CD4-positive, alpha-beta T cell treated with Interleukin-4 for 1 hour (primary cell): ENCODE results near the gene ZNF423.
"Not testable (repeated sequence)": the region's sequence is repeated elsewhere in the genome, so short reads cannot be mapped to it uniquely, and the experiment has no call there.

ENCODE experiments used
- DNase-seq, 2 donors: peaks; one replicate each; pipeline ENCODE4 v3.0.0-alpha.2; 2020 to 2022

The ZNF423 gene

DNA sequence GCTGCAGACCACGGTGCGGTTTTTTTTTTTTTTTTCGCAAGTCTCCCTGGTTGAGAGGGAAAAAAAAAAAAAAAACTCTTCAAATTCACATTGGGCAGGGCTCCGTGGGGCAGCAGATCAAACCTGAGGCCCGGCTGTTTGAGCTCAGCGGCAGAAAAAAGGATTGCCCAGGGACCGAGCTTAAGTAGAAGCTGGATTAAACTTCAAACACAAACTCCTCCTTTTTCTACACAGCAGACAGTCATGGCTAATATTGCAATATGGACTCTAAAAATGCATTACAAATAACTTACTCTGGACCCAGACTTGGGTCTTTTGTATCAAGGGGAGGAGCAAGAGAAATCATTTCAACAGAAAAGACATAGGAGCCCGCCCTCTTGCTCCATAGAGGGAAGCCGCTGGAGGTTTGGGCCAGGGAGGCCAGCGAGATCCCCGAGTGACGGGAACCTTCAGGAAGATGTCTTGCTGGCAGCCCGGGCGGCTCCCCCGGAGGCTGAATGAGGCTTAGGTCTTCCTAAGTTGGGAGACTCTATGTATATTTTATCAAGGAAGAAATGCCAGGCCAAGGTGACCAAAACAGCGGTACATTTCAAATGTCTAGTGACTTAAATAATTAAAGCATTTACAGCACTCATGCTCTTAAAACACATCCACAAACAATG is 167.7 kb downstream of the ZNF423 start:
- no peak for DNase-seq

DNA sequence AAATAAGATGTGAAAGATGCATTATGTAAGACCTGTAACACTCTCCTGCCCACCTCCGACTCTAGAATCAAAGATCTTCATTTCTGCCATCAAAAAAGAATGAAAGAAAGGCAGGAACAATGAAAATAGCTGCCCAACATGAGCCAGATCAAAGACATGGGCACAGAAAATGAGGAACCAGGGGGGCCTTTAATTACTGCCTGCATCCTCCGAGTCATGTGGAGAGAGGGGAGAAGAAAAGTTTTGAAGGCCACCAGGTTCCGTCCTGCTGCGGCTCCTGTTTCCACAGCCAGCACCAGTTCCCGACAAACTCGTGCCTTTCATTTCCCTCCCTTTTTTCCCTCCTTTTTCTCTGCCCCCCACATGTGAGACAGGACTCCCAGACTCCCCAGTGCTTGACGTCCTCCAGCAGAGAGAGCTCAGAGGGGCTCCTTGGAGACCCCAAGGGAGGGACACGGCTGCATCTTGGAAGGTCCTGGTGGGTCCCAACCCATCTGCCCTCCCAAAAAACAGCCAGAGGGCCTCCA is 168.4 kb downstream of the ZNF423 start:
- no peak for DNase-seq

DNA sequence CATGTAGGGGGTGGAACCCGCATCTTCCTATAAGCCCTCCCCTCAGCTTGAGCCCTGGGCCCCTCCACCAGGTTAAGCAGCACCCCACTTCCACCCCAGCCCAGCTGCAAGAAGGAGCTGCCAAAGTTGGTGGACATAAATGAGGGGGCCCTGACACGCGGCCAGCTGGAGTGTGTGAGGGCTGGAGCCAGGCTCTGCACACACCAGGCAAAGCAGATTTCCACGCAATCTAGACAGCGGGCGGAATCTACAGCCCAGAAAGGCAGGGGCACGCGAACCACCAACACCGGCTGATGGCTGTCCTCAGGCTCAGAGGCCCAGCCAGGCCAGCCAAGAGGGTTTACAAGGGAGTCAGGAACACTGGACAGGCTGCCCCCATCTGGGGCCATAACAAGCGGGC is 171.2 kb downstream of the ZNF423 start:
- no peak for DNase-seq

DNA sequence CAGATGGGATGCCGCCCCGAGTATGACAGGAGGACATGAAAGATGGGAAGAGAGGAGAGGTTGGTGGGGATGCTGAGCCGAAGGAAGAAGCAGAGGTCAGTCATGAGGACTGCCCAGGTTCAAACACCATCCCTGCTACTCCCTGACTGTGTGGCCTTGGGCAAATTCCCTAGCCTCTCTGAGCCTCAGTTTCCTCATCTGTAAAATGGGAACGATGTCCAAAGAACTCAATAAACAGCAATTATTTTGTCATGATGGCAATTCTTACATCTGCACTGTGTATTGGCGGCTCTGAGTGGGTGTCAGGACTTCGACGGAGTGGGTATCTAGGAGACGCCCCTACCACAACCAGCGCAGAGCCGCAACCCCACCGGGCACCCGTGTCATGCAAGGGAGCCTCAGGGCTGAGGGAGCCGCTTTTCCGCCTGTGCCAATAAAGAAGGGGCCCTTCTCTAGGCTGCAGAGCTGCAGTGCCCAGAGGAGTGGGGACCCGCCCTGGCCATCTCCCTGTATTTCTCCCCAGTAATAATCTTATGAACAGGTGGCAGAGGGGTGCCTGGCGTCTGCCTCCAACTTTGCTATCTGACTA is 173.2 kb downstream of the ZNF423 start:
- no peak for DNase-seq

DNA sequence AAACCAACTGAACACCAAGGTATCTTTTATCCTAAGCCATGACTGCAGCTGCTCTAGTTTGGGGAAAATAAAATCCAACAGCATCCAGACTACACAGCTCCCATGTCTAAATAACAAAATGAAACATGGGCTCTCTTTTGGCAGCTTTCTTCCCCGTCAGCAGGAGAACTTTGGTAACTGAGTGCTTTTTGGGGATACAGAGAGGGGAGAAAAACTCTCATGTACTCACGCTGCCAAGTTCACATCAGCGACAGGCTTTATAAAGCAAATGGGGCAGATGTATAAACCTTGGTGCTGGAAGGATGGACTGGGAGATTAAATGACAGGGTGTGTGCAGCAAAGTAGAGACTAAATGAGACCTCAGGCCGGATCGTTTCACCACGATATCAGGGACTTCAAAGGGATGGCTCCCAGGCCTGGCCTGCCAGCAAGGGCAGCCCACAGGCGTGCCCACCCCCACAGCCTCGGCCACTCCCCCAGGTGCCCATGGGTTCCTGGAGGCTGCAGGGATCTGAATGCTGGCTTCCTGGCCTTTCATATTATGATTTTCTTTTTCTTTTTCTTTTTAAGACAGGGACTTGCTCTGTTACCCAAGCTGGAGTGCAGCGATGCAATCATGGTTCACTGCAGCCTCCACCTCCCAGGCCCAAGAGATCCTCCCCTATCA is 174.6 kb downstream of the ZNF423 start:
- DNase-seq: no peak

DNA sequence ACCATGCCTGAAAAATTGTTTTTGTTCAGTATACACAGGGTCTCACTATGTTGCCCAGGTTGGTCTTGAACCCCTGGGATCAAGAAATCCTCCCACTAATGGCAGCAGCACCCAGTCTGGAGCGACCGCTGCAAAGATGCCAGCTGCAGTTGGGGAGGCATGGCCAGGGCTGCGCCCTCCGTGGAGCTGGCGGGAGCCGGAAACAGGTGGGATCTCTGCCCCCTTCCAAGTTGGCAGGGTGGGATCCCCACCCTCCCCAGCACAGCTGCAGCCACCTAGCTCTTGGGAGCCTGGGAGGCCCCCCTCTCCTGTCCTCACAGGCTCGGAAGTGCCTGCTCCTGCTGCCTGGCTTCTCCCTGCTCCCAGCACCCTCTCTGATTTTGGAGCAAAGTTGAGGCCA is 176.8 kb downstream of the ZNF423 start:
- DNase-seq: no peak

DNA sequence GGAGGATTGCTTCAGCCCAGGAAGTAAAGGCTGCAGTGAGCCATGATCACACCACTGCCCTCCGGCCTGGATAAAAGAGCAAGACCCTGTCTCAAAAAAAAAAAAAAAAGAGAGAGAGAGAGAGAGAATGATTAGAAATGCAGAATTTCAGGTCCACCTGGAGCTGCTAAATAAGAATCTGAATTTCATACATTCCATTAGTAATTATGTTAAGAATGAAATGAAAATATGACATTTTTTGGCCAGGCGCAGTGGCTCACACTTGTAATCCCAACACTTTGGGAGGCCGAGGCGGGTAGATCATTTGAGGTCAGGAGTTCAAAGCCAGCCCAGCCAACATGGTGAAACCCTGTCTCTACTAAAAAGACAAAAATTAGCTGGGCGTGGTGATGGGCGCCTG is 178.3 kb downstream of the ZNF423 start:
- not testable (repeated sequence) for DNase-seq

DNA sequence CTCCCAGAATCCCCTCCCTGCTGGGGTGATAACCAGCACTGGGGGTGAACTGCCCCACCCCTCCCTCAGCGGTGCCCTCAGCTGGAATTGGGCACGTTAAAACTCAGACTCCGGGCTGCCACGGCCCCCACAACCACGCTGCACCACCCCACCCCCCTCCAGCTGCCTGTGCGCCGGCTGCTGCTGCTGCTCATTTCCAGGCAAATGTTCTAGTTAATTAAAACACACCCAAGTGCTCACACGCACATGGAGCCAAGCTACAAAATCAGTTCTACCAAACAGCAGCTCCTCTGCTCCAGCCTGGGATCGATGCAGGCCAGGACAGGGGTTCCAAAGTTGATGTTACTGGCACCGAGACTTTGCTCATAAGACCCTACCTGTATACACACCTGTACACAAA is 180.5 kb downstream of the ZNF423 start:
- no peak for DNase-seq

DNA sequence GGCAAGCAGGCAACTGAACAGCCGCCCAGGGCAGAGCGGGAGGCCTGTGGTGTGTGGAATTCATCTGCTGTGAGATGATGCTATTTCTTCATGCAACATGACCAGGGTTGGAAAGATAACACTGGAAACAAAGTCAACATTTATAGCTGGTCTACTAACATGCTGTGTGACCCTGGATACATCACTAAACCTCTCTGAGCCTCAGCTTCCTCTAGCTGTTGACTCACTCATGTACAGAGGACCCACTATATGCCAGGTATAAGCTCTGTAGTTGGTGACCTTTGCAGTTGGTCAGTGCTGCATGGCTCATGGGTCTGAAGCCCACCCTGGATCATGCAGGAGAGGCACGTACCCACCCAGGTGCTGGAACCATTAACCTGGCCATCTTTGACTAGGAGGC is 180.9 kb downstream of the ZNF423 start:
- DNase-seq: no peak

DNA sequence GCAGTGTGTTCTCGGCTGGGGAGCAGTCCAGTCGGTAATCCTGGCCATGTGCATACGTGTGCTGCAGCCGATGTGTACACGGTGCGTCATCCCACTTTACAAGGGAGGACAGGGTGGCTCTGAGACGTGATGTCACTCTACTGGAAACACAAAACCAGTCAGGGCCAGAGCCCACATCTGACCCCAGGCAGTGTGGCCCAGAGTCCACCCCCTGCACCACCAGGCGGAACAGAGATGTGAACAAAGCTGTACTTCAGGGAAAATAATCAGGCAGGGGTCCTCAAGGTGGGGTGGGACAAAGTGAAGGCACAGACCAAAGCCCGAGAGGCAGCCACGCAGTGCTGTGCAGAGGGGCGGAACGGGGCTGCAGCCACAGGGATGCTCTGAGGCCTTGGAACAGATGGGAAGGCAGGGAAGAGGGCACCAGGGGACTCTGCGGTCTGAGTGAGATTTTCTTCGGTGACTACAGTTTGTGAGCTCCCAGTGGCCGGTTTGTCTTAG is 181.5 kb downstream of the ZNF423 start:
- no peak for DNase-seq

DNA sequence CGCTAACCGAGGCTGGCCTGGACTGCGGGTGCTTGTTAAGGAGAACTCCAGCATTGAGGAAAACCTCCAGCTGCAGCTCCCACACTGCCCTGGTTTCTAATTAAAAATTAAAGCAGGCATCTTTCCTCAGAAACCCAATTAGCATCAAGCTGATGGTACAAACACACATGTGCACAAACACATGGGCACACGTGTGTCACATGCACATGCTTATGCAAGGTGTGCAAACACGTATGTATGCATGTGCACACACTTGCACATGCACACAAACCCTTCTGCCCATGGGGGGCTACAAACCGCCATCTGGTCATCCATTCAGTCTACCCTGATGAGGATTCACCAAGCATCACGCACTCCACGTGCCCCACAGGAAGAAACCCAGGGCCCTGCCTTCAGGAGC is 182.5 kb downstream of the ZNF423 start:
- no peak for DNase-seq

DNA sequence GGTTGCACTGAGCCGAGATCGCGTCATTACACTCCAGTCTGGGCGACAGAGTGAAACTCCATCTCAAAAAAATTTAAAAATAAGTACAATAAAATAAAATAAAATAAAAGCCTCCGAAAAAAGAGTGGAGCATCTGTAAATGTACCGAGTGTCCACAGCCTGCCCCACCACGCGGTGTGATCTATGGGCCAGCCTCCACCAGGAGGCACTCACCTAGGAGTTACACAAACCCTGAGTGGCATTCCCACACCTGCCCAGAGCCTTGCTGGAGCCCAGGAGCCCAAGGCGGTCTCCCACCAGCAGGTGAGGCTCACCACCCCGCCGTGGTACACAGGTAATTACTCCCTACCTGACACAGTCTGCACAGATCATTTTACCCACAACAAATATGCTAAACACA is 183.2 kb downstream of the ZNF423 start:
- DNase-seq: no peak

DNA sequence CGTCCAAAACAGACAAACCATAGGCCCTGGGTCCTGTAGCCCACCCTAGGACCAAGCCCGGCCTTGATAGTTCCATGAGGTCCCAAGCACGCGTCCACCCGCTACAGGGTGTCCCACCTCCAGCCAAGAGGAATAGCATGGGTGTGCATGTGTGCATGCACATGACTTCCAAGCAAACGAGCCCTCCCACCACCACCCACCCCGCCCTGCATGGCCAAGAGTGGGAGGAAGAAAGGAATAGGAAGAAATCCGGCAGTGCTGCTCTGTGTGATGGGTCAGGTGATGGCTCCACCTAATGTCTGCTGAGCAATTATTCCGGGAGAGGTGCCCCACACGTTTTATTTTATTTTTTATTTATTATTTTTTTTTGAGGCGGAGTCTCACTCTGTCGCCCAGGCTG is 184.6 kb downstream of the ZNF423 start:
- no peak for DNase-seq

DNA sequence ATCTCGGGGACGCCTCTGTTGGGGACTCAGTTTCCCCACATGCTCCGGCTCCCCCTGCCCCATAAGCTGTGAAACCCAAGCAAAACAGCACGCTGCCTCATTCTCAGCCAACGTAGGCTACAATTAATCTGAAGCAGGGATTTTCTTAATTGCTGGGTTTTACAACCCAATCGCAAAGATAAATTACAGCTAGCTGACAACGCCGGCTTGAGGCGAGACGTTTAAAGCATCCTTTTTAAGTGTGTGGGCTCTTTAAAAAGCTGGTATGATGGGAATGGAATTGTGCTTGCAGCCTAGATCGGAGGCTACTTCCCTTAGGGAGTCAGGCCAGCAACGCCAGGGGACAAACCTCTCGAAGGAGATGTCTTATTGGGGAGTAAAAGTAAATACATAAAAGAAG is 185.3 kb downstream of the ZNF423 start:
- no peak for DNase-seq

DNA sequence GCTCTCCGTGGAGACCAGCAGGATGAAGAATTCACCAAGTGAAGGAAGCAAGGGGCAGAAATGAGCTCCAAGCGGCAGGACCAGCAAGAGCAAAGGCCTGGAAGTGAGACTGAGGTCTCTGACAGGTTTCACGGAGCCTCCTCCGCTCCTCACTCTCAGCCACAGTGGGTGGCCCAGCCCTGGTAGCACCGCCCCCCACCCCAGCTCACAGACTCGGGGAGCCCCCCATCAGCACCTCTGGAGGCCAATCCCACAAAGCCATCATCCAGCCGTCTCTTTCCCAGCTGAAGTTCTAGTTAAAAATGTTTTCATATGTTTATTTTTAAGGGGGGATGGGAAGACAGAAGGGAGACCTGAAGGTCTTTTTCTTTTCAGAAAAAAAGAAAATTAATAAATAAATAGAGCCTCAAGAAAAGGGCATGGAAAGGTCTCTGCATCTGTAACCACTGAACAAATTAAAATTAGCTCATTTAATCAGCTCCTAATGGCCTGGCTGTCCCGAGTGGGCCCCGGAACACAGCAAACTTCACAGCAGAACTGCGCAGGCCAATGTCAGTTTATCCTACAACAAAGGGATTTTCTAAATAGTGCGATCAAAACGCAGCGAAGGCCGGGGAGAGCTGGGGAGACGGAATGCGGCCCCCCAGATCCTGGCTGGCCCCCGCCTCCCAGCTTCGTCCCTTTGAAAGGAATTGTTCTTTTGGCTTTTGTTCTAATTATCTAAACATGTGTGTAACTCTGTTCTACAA is 190.3 kb downstream of the ZNF423 start:
- no peak for DNase-seq

DNA sequence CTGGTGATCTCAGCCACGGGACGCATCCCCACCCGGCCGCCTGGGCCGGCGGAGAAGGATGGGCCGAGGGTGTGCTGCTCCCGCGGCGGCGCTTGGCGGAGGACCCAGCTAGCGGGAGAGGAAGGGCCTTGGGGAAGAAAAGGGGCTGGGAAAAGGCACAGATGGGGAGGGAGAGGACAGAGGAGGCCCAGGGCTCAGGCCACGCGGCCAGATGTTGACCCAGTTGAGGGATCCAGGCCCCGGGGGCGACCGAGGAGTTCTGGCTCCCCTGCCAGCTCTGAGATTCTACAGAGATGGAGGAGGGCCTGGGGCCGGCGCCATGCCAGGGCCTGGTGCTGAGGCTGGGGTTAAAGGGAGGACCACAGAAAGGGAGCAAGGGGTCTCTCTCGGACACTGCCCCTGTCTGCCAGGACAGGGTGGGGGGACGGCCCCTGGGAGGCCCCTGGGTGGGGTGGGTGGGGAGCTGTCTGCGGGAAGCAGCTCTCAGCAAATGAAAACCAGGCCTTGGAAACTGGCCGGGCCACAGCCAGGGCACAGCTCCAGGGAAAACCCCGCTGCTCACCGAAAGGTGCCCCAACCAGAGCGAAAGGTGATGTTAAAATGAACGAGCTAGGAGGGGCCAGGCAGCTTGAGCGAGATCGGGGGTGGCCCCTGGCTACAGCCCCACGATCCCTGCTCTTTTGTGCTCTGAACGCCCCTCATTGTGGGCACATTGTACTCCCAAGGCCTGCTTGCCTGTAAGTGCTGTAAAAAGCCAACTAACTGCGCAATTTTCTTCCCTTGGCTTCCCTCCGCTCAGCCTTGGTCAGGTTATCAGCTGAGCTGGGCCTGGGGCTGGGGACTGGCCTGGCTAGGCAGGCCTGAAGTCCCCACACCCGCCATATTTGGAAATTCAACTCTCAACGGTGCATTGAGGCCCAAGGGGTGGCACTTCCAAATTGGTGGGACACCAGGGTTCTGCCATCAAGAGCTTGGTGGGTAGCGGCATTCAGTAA is 191.4 kb downstream of the ZNF423 start:
- DNase-seq: no peak

DNA sequence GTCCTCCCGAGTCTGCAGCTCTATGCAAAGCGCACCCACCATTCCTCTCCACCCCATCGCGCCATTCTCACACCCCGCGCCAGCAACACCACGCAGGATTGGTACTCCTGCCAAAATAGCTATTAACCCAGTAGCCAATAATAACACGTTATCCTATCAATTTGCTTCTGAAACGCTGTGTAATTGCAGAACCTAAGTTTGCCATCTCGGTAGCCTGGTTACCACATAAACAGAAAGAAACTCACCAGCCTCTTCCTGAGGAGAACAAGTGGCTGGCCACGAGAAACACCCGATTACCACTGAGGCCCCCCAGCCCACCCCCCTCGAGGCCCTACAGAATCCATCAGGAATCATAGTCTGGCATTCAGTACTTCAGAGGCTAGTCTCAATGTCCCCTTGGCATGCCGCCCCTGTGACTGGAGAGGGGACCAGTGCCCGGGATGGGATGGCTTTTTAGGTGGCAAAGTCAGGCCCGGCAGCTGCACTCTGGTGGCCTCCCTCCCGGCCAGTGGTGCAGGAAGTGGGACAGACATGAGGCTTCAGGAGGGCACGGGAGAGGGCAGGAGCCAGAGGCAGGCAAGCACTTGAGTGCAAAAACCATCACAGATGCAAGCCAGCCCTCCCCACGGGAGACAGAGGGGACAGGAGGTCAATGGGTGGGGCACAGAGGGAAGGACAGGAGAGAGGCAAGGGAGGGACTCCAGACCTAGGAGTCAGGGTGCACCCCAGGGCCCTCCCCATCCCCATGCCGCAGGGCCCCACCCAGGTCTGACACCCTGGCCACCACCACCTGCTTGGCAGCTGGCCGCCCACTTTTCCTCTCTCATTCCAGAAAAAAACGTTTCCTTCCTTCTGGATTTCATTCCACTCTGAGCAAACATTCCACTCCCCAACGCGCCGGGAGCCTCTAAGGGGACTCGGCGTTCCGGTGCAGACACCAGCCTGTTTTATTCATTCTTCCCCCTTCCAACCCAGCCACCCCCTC is 192.5 kb downstream of the ZNF423 start:
- no peak for DNase-seq

DNA sequence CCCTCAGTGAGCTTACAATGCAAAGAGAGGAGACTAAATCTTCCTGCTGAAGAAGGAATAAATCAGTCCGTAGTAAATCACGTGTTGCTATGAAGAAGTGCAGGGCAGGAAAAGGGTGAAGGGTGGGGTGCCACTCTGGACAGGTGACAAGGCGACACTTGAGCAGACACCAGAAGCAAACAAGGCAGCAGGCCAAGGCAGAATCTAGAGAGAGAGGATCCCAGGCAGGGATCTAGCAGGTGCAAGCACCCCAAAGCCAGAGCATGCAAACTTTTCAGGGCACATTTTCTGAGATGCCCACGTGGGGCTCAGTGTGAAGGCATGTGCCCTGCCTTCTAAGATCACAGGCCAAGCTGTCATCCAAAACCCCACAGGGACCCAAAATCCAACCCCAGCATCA is 193.3 kb downstream of the ZNF423 start:
- no peak for DNase-seq

DNA sequence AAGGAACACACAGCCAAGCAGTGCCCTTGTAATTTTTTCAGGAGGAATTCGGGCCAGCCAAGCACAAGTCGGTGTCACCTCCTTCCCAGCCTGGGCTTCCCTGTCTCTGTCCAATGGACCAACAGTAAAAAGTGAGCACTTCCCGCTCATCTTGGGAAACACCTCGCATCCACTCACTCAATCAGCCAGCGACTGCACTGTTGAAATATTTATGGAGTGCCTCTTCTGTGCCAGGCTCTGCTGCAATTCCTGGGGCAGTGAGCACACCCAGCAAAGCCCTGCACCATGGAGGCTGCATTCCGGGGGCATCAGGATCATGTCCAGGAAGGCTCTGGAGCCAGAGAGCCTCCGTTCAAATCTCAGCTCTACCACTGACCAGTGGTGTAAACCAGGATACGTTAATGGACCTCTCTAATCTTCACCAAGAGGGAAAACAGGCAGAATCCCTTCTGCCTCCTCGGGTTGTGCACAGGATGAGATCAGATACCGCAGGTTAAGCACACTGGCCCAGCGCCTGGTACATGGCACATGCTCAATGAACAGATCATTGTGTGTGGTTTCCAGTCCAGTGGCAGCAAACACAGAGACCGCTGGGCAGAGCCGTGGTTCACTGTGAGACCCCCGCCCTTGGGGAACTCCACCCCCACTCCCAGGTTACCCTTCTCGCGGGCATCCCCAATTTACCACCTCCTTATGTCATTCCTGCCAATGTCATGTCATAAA is 194.3 kb downstream of the ZNF423 start:
- no peak for DNase-seq

DNA sequence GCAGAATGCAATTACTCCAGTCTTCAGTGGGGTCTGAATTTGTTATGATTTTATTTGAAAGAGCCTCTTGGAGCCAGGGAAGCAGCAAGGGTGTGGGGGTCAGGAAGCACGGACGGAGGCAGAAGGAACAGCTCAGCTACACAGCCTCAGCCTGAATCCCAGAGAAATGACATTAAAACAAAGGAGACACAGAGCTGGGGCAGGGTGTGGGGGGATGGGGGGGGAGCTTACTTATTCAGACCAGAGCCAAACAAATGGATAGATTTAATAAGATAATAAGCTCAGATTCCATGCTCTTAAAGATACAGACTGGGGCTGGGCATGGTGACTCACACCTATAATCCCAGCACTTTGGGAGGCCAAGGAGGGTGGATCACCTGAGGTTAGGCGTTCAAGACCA is 195.3 kb downstream of the ZNF423 start:
- DNase-seq: no peak
